Lower leg skin (tissue), 4 donors: ENCODE measurements around the gene ST8SIA2. TPM values are rescaled to one million over a fixed set of nuclear protein-coding genes. Genes with fewer than 3 reads are reported as not detected.

Source experiments
- DNase-seq, 2 donors: peaks; one replicate each; pipeline ENCODE4 v3.0.0-alpha.2; 2019; ENCODE audit warnings: low spot score in 2 of 2
- H3K4me3 ChIP-seq: fragments of 200-600 bp; sonication (generic); 2 replicates; pipeline ENCODE4 v1.5.1; 2017; ENCODE audit warnings: mild to moderate bottlenecking, low read depth; ENCODE audit not compliant: poor library complexity, severe bottlenecking
- CTCF ChIP-seq, 3 donors: fragments of 450-650 bp; IDR thresholded peaks; one replicate each; pipeline ENCODE4 v1.5.1; 2016; ENCODE audit warnings: antibody characterized with exemption in 3 of 3, mild to moderate bottlenecking in 3 of 3, moderate library complexity in 2 of 3
- POLR2A ChIP-seq, 2 donors: fragments of 450-650 bp; IDR thresholded peaks; one replicate each; pipeline ENCODE4 v1.6.1; 2016 to 2017; ENCODE audit warnings: antibody characterized with exemption in 2 of 2, mild to moderate bottlenecking in 1 of 2, moderate library complexity in 1 of 2
- WGBS, 2 donors: methylation state at CpG; one replicate each; pipeline ENCODE4 v1.1.5; 2018; 5-methylcytosine and 5-hydroxymethylcytosine counted together
- intact Hi-C: fragments of 100-400 bp; cut with DNase I; formaldehyde crosslinking; loops from one replicate; pipeline ENCODE4 v1.15.0; 2023; ENCODE audit warnings: low total_unique reads
- total RNA-seq, 4 donors: library from RNA; depleted of rRNA; stranded (reverse); fragments of >200 nt; gene quantifications; one replicate each; pipeline ENCODE4 v1.1.0, GENCODE V29; 2016

The ST8SIA2 gene
- total RNA-seq, 4 donors from 2014 or later: 0.06 TPM; not detected in 3

GRCh38 chr15:92417716-92418115, 24.0 kb downstream of the ST8SIA2 start:
- no peak overlapping the region for H3K4me3 ChIP-seq
- intact Hi-C loops: no loop called here
- no peak for TF ChIP-seq CTCF (IDR thresholded peaks at IDR 0.05)
- TF ChIP-seq POLR2A (IDR thresholded peaks at IDR 0.05): no peak
- 73 to 75% methylated on average over 7 of the region's 7 CpGs for WGBS, 2 donors
- no peak for DNase-seq

- WGBS, 2 donors: 61 to 73% methylated on average over 7 of the region's 7 CpGs
- no peak for TF ChIP-seq CTCF (IDR thresholded peaks at IDR 0.05)
- no peak for TF ChIP-seq POLR2A (IDR thresholded peaks at IDR 0.05)
- no peak overlapping the region for H3K4me3 ChIP-seq
- intact Hi-C loops: no loop called here
- no peak for DNase-seq
These were observed 25.2 kb downstream of the ST8SIA2 start for GRCh38 chr15:92418864-92419263.

DNA sequence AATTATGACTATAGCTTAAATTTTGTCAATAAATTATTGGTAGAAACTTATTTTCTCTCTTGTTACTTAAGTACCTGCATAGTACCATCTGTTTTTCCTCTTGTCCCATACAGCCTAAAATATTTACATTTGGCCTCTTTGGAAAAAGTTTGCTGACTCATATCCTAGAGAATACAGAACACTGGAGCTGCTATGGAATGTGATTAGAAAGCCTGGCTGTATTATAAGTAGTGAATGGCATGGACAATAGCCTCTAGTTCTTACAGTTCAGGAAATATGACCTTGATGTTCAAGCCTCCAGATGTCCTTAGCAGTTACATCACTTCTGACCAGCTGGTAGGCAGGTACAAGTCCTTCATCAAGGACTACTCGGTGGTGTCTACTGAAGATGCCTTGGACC, 28.3 kb downstream of the ST8SIA2 start:
- TF ChIP-seq CTCF (IDR thresholded peaks at IDR 0.05) (no peak), POLR2A (IDR thresholded peaks at IDR 0.05) (no peak)
- DNase-seq: no peak
- intact Hi-C loops: no loop called here
- 42 to 71% methylated on average over 1 of the region's 1 CpG for WGBS, 2 donors
- H3K4me3 ChIP-seq: no peak overlapping the region

GRCh38 chr15:92425578-92426225, 32.0 kb downstream of the ST8SIA2 start:
- no peak for DNase-seq
- intact Hi-C loops: no loop called here
- TF ChIP-seq POLR2A (IDR thresholded peaks at IDR 0.05) (no peak), CTCF (IDR thresholded peaks at IDR 0.05) (no peak)
- WGBS, 2 donors: 72 to 74% methylated on average over 12 of the region's 12 CpGs
- H3K4me3 ChIP-seq: no peak overlapping the region

DNA sequence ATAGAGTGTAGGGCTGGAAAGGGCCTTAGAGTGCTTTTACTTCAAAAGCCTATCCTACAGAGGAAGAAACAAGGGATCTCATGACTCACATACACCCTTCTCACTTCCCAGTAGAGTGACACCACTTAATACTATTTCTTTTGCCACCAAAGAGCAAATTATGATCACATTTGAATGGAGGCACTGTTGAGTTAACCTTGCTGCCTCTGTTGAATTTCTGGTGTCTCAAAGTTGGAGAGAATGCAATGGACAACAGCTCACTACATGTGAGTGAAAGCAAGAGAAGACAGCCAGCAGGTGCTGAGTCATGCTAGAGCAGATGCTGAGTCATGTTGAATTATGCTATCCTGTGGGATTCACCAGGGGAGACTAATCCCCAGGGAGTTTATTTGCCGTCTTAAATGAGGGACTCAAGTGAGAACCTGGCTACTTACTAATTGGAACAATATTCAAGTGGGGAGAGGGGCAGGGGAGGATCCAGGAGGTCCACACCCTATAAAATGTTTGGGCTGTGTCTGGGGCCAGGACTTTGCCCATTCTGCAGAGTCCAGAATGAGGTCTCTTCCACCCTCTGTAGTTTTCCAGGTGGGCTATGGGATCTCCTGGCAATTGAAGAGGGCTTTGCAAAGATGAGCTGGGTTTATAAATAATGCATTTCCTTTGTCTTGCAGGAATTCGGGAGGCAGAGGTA, 35.8 kb downstream of the ST8SIA2 start:
- TF ChIP-seq CTCF (IDR thresholded peaks at IDR 0.05): no peak
- TF ChIP-seq POLR2A (IDR thresholded peaks at IDR 0.05): no peak
- no peak for DNase-seq
- no peak overlapping the region for H3K4me3 ChIP-seq
- intact Hi-C loops: no loop called here
- 34 to 40% methylated on average over 2 of the region's 2 CpGs for WGBS, 2 donors
